GM20000 (cell line): Measurements from ENCODE around the gene CSF3R.
"Not testable (repeated sequence)": the region's sequence is repeated elsewhere in the genome, so short reads cannot be mapped to it uniquely, and the experiment has no call there.

Experiments used
- DNase-seq: peaks from one replicate; pipeline ENCODE4 v3.0.0; 2012; ENCODE audit warnings: low spot score
- CTCF ChIP-seq: IDR thresholded peaks from 2 replicates; pipeline ENCODE4 v1.5.1; 2012; ENCODE audit warnings: mild to moderate bottlenecking, control low read depth; ENCODE audit errors: extremely low read depth, missing control alignments

Gene CSF3R

GRCh38 chr1:36486439-36487335 is 4.0 kb upstream of the CSF3R start:
- no peak for TF ChIP-seq CTCF
- no peak for DNase-seq

- DNase-seq, result no peak
- TF ChIP-seq CTCF, result no peak
These were observed 3.4 kb upstream of the CSF3R start for GRCh38 chr1:36486093-36486438.

- no peak for TF ChIP-seq CTCF
- DNase-seq, result no peak
These were observed 1.4 kb upstream of the CSF3R start for GRCh38 chr1:36484099-36484498.

- no peak for TF ChIP-seq CTCF
- DNase-seq, result no peak
These were observed 666 bp downstream of the CSF3R start for GRCh38 chr1:36481771-36482723.

GRCh38 chr1:36481091-36481490 is 1.6 kb downstream of the CSF3R start:
- TF ChIP-seq CTCF, result no peak

GRCh38 chr1:36480161-36480560 is 2.6 kb downstream of the CSF3R start:
- no peak for TF ChIP-seq CTCF
- DNase-seq, result no peak

More at GRCh38 chr1:36481091-36481490, 1.6 kb downstream of the CSF3R start:
- no peak for DNase-seq

- DNase-seq, result no peak
- no peak for TF ChIP-seq CTCF
These were observed 3.1 kb downstream of the CSF3R start for GRCh38 chr1:36479505-36480051.

GRCh38 chr1:36477615-36478014 is 5.1 kb downstream of the CSF3R start:
- DNase-seq, result not testable (repeated sequence)
